Measurements from ENCODE around the gene NPR2.
A peak's percentile ranks its signal among the peaks of the same experiment; 100 is the strongest.

NPR2 gene

GRCh38 chr9:35771075-35771433, 20.3 kb upstream of the NPR2 start:
- Histone ChIP-seq H3K9ac (ENCODE audit: low read length) (no peak overlapping the region), H3K27ac (ENCODE audit: low read depth, low read length) (no peak overlapping the region), H3K4me3 (ENCODE audit: low read length) (no peak overlapping the region)

GRCh38 chr9:35771534-35771933, 19.9 kb upstream of the NPR2 start:
- Histone ChIP-seq H3K9ac (ENCODE audit: low read length) (no peak overlapping the region), H3K27me3 (ENCODE audit: control insufficient read depth, insufficient read depth, low read length) (no peaks in the 10 kb centered on the region), H3K27ac (ENCODE audit: low read depth, low read length) (no peak overlapping the region), H3K4me3 (ENCODE audit: low read length) (no peak overlapping the region), H3K36me3 (ENCODE audit: control insufficient read depth, insufficient read depth, low read length) (no peaks in the 10 kb centered on the region), H3K4me1 (ENCODE audit: control insufficient read depth, insufficient read depth, low read length) (no peaks in the 10 kb centered on the region)

More at GRCh38 chr9:35771075-35771433, 20.3 kb upstream of the NPR2 start:
- Histone ChIP-seq H3K4me1 (ENCODE audit: control insufficient read depth, insufficient read depth, low read length) (no peaks in the 10 kb centered on the region), H3K27me3 (ENCODE audit: control insufficient read depth, insufficient read depth, low read length) (no peaks in the 10 kb centered on the region), H3K36me3 (ENCODE audit: control insufficient read depth, insufficient read depth, low read length) (no peaks in the 10 kb centered on the region)

- Histone ChIP-seq H3K27me3 (ENCODE audit: control insufficient read depth, insufficient read depth, low read length) (no peaks in the 10 kb centered on the region), H3K9ac (ENCODE audit: low read length) (no peak overlapping the region), H3K4me3 (ENCODE audit: low read length) (no peak overlapping the region), H3K36me3 (ENCODE audit: control insufficient read depth, insufficient read depth, low read length) (no peaks in the 10 kb centered on the region), H3K4me1 (ENCODE audit: control insufficient read depth, insufficient read depth, low read length) (no peaks in the 10 kb centered on the region), H3K27ac (ENCODE audit: low read depth, low read length) (no peak overlapping the region)
Measured at GRCh38 chr9:35771943-35772342, 19.4 kb upstream of the NPR2 start.

- no peak overlapping the region for H3K4me3 ChIP-seq (ENCODE audit: low read length)
- no peak overlapping the region for H3K9ac ChIP-seq (ENCODE audit: low read length)
- no peaks in the 10 kb centered on the region for H3K27me3 ChIP-seq (ENCODE audit: control insufficient read depth, insufficient read depth, low read length)
- H3K4me1 ChIP-seq (ENCODE audit: control insufficient read depth, insufficient read depth, low read length) = no peaks in the 10 kb centered on the region
- no peaks in the 10 kb centered on the region for H3K36me3 ChIP-seq (ENCODE audit: control insufficient read depth, insufficient read depth, low read length)
- no peak overlapping the region for H3K27ac ChIP-seq (ENCODE audit: low read depth, low read length)
Measured at GRCh38 chr9:35774907-35775635, 16.3 kb upstream of the NPR2 start.

GRCh38 chr9:35776018-35776417, 15.4 kb upstream of the NPR2 start:
- Histone ChIP-seq H3K27me3 (ENCODE audit: control insufficient read depth, insufficient read depth, low read length) (no peaks in the 10 kb centered on the region), H3K27ac (ENCODE audit: low read depth, low read length) (no peak overlapping the region), H3K4me3 (ENCODE audit: low read length) (no peak overlapping the region), H3K36me3 (ENCODE audit: control insufficient read depth, insufficient read depth, low read length) (no peaks in the 10 kb centered on the region), H3K9ac (ENCODE audit: low read length) (no peak overlapping the region), H3K4me1 (ENCODE audit: control insufficient read depth, insufficient read depth, low read length) (no peaks in the 10 kb centered on the region)

- Histone ChIP-seq H3K4me1 (ENCODE audit: control insufficient read depth, insufficient read depth, low read length) (no peaks in the 10 kb centered on the region), H3K27ac (ENCODE audit: low read depth, low read length) (no peak overlapping the region), H3K27me3 (ENCODE audit: control insufficient read depth, insufficient read depth, low read length) (no peaks in the 10 kb centered on the region), H3K4me3 (ENCODE audit: low read length) (no peak overlapping the region), H3K36me3 (ENCODE audit: control insufficient read depth, insufficient read depth, low read length) (no peaks in the 10 kb centered on the region), H3K9ac (ENCODE audit: low read length) (no peak overlapping the region)
Measured at GRCh38 chr9:35778496-35778895, 12.9 kb upstream of the NPR2 start.

- Histone ChIP-seq H3K4me3 (ENCODE audit: low read length) (no peak overlapping the region), H3K9ac (ENCODE audit: low read length) (no peak overlapping the region), H3K27me3 (ENCODE audit: control insufficient read depth, insufficient read depth, low read length) (no peaks in the 10 kb centered on the region), H3K36me3 (ENCODE audit: control insufficient read depth, insufficient read depth, low read length) (no peaks in the 10 kb centered on the region), H3K27ac (ENCODE audit: low read depth, low read length) (no peak overlapping the region), H3K4me1 (ENCODE audit: control insufficient read depth, insufficient read depth, low read length) (no peaks in the 10 kb centered on the region)
Measured at GRCh38 chr9:35781066-35781465, 10.3 kb upstream of the NPR2 start.

GRCh38 chr9:35783418-35783817, 8.0 kb upstream of the NPR2 start:
- Histone ChIP-seq H3K36me3 (ENCODE audit: control insufficient read depth, insufficient read depth, low read length) (no peaks in the 10 kb centered on the region), H3K27ac (ENCODE audit: low read depth, low read length) (no peak overlapping the region), H3K27me3 (ENCODE audit: control insufficient read depth, insufficient read depth, low read length) (no peaks in the 10 kb centered on the region), H3K9ac (ENCODE audit: low read length) (no peak overlapping the region), H3K4me3 (ENCODE audit: low read length) (no peak overlapping the region), H3K4me1 (ENCODE audit: control insufficient read depth, insufficient read depth, low read length) (no peaks in the 10 kb centered on the region)

- no peak overlapping the region for H3K27ac ChIP-seq (ENCODE audit: low read depth, low read length)
- H3K4me1 ChIP-seq (ENCODE audit: control insufficient read depth, insufficient read depth, low read length) = peaks cover 15% of the 10 kb centered on the region
- H3K4me3 ChIP-seq (ENCODE audit: low read length) = no peak overlapping the region
- H3K9ac ChIP-seq (ENCODE audit: low read length) = no peak overlapping the region
- no peaks in the 10 kb centered on the region for H3K27me3 ChIP-seq (ENCODE audit: control insufficient read depth, insufficient read depth, low read length)
- H3K36me3 ChIP-seq (ENCODE audit: control insufficient read depth, insufficient read depth, low read length) = peaks cover 3% of the 10 kb centered on the region
Measured at GRCh38 chr9:35789541-35789940, 1.9 kb upstream of the NPR2 start.

- H3K27ac ChIP-seq (ENCODE audit: low read depth, low read length) = no peak overlapping the region
- H3K27me3 ChIP-seq (ENCODE audit: control insufficient read depth, insufficient read depth, low read length) = no peaks in the 10 kb centered on the region
- no peak overlapping the region for H3K4me3 ChIP-seq (ENCODE audit: low read length)
Measured at GRCh38 chr9:35790025-35790384, 1.4 kb upstream of the NPR2 start.

GRCh38 chr9:35790385-35791296, 750 bp upstream of the NPR2 start:
- Histone ChIP-seq H3K27me3 (ENCODE audit: control insufficient read depth, insufficient read depth, low read length) (no peaks in the 10 kb centered on the region), H3K4me3 (ENCODE audit: low read length) (no peak overlapping the region), H3K9ac (ENCODE audit: low read length) (peak overlapping the region; percentile 14), H3K36me3 (ENCODE audit: control insufficient read depth, insufficient read depth, low read length) (peaks cover 3% of the 10 kb centered on the region), H3K27ac (ENCODE audit: low read depth, low read length) (peak overlapping the region; percentile 82), H3K4me1 (ENCODE audit: control insufficient read depth, insufficient read depth, low read length) (peaks cover 15% of the 10 kb centered on the region)

More at GRCh38 chr9:35790025-35790384, 1.4 kb upstream of the NPR2 start:
- peaks cover 15% of the 10 kb centered on the region for H3K4me1 ChIP-seq (ENCODE audit: control insufficient read depth, insufficient read depth, low read length)
- H3K36me3 ChIP-seq (ENCODE audit: control insufficient read depth, insufficient read depth, low read length) = peaks cover 3% of the 10 kb centered on the region
- no peak overlapping the region for H3K9ac ChIP-seq (ENCODE audit: low read length)

GRCh38 chr9:35792024-35792813, 828 bp downstream of the NPR2 start:
- Histone ChIP-seq H3K9ac (ENCODE audit: low read length) (no peak overlapping the region), H3K4me3 (ENCODE audit: low read length) (peak overlapping the region; percentile 70)

More at GRCh38 chr9:35792024-35792813, 828 bp downstream of the NPR2 start:
- Histone ChIP-seq H3K27me3 (ENCODE audit: control insufficient read depth, insufficient read depth, low read length) (no peaks in the 10 kb centered on the region), H3K27ac (ENCODE audit: low read depth, low read length) (peak overlapping the region; percentile 25), H3K4me1 (ENCODE audit: control insufficient read depth, insufficient read depth, low read length) (peaks cover 15% of the 10 kb centered on the region), H3K36me3 (ENCODE audit: control insufficient read depth, insufficient read depth, low read length) (peaks cover 3% of the 10 kb centered on the region)
